Adrenal gland (tissue), 5 donors: ENCODE results near the gene CDHR3.
"Not testable (repeated sequence)": the region's sequence is repeated elsewhere in the genome, so short reads cannot be mapped to it uniquely, and the experiment has no call there.

Experiments
- POLR2A ChIP-seq, 2 donors: fragments of 450-650 bp; IDR thresholded peaks; one replicate each; pipeline ENCODE4 v1.6.1; 2017; ENCODE audit warnings: antibody characterized with exemption in 2 of 2, mild to moderate bottlenecking in 2 of 2, moderate library complexity in 1 of 2
- TF ChIP-seq, protein P1 (sequence below), 6 experiments: fragments of 450-650 bp in 4 of 6; fragments of 200-600 bp in 2 of 6; sonication (generic) in 1 of 6; IDR thresholded peaks; 1 replicate in 5 of 6; 2 replicates in 1 of 6; pipeline versions ENCODE4 v1.5.1 to v1.8.0; 2016 to 2021; ENCODE audit warnings: antibody characterized with exemption in 6 of 6, mild to moderate bottlenecking in 2 of 6, moderate library complexity in 1 of 6
- donor health status: DM: no; HTN: no; CAD: no.

- TF ChIP-seq, protein P1, sequence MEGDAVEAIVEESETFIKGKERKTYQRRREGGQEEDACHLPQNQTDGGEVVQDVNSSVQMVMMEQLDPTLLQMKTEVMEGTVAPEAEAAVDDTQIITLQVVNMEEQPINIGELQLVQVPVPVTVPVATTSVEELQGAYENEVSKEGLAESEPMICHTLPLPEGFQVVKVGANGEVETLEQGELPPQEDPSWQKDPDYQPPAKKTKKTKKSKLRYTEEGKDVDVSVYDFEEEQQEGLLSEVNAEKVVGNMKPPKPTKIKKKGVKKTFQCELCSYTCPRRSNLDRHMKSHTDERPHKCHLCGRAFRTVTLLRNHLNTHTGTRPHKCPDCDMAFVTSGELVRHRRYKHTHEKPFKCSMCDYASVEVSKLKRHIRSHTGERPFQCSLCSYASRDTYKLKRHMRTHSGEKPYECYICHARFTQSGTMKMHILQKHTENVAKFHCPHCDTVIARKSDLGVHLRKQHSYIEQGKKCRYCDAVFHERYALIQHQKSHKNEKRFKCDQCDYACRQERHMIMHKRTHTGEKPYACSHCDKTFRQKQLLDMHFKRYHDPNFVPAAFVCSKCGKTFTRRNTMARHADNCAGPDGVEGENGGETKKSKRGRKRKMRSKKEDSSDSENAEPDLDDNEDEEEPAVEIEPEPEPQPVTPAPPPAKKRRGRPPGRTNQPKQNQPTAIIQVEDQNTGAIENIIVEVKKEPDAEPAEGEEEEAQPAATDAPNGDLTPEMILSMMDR (IDR thresholded peaks at IDR 0.05): not testable (repeated sequence)
- not testable (repeated sequence) for TF ChIP-seq POLR2A (IDR thresholded peaks at IDR 0.05)
Observed at GRCh38 chr7:105984808-105985207, 21.7 kb downstream of the CDHR3 start.
